ENCODE data around the gene FGL2. TPM values are rescaled to one million over a fixed set of nuclear protein-coding genes. Genes with fewer than 3 reads are reported as not detected.
"Not testable (repeated sequence)": the region's sequence is repeated elsewhere in the genome, so short reads cannot be mapped to it uniquely, and the experiment has no call there.

The FGL2 gene
- total RNA-seq, 1 donor from 2014 or later = 5.2 TPM

DNA sequence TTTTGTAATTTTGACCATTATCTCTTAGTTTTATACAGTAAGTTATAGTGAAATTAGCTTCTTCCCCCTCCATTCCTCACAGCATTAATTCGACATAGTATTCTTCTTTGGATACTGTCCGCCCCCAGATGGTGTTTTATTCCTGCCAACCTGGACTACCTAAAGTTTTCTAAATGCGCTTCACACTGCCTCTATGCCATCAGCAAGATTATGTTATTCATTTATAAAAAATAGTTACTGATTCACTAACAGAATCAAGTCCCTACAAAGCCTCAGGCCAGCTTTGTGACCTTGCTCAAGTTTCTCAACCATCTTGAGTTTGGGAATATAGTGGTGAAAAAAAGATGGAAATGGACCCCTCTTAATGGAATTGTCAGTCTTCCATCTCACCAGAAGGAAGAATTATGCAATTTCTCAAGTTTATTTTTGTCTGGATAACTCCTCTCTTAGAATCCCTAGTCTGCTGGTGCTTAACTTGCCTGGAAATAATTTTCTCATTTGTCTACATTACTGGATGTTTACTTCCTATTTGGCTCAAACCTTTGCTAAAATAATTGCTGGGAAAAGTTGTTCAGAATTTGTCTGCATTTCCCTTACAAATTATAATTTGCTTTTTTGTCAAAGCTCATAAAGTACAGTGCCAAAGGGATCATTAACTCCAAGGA lies 16.7 kb upstream of the FGL2 start:
- intact Hi-C loops (cut with micrococcal nuclease) = no loop called here

DNA sequence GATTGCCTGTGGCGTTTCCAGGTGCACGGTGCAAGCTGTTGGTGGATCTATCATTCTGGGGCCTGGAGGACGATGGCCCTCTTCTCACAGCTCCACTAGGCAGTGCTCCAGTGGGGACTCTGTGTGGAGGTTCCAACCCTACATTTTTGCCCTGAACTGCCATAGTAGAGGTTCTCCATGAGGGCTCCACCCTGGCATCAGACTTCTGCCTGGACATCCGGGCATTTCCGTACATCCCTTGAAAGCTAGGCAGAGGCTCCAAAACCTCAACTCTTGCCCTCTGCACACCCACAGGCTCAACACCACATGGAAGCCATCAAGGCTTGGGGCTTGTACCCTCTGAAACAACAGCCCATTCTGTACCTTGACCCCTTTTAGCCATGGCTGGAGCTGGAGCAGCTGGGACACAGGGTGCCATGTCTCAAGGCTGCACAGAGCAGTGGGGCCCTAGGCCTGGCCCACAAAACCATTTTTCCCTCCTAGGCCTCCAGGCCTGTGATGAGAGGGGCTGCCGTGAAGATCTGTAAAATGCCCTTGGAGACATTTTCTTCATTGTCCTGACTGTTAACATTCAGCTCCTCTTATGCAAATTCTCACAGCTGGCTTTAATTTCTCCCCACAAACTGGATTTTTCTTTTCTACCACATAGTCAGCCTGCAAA lies 10.0 kb upstream of the FGL2 start:
- intact Hi-C loops (cut with micrococcal nuclease) = no loop called here

DNA sequence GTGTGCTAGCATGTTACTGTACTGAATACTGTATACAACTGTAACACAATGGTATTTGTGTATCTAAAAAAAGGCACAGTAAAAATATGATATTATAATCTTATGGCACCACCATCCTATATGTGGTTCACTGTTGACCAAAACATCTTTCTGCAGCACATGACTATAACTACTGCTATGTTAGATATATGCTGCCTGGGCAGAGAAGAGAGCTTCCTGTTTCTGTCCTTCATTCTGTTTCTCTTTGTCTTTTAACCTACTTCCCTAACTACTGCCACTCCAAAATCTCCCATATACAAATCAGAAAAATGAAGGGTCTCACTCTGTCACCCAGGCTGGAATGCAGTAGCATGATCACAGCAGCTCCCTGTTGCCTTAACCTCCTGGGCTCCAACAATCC lies 8.8 kb upstream of the FGL2 start:
- intact Hi-C loops (cut with micrococcal nuclease) = no loop called here

DNA sequence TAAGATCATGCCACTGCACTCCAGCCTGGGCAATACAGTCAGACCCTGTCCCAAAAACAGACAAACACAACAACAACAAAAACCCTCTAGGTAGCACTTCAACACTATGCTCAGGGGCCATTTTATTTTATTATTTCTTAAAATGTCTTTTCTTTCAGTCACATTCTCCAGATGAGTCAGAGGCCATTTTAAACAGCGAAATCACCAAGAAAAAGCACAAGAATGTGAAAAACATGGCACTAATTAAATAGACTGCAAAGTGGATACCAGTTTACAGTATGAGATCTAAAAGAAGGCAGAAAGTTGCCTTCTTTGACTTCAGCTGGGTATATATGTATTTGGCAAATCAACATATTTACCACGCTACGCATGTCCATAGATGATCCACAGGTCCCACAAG lies 6.1 kb upstream of the FGL2 start:
- intact Hi-C loops (cut with micrococcal nuclease) = no loop called here

DNA sequence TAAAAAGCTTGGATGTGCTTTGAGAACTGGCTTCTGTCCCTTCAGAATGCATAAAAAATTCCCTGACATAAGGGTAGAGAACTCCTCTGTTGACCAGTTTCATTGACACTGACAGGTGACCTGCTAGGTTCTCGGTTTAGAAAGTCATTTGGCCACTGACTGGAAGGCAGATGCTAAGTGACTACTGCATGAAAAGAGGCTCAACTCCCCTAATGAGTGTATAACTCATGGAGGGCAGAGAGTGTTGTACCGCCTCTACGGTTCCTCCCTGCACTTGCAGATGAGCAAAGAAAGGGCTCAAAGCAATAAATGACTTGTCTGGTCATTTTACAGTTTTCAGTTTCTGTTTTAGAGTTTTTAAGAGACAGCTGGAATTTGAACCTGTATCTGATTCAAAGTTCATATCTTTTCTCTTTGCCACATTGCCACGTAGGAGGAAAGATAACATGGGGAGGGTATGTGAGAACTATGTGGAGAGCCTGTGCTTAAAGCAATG lies 2.9 kb upstream of the FGL2 start:
- intact Hi-C loops (cut with micrococcal nuclease) = no loop called here

DNA sequence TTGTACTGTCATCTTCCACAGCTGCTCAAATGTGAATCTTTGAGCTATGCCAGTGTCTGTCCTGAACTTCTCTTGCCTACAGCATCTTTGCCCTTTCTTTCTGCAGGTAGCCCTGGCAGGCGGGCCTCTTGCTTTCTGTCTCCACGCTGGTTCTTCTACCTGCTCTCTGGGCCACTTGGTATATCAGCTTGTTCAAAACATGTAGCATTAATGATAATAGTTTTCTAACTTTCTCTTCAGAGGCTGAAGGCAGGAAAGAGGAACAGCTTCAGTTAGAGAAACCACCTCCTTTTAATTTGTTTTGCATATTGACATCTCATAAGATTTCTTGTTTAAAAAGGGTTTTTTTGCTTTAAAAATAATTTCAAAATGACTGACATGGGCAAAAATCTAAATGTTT lies 923 bp upstream of the FGL2 start:
- intact Hi-C loops (cut with micrococcal nuclease) = loop anchor here (2.0 kb wide), 1 partner anchor 46 kb away; no protein-coding TSS in a partner anchor

DNA sequence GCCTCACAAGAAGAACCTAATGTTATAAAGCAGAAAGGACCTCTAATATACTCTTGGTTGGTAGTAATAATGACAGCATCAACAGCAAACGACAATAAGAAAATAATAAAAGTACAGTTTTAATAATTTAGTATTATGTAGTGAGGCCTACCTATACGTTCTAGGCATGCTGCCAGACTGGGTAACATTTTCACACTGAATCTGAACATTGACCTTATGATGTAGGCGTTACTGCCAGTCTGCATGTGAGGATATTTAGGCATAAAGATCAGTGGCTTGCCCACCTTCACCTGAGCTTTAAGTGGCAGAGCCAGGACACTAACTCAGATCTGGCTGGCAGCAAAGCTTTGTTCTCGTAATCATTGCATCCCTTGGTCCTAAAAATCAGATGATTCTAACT lies 2.5 kb downstream of the FGL2 start:
- intact Hi-C loops (cut with micrococcal nuclease) = no loop called here

DNA sequence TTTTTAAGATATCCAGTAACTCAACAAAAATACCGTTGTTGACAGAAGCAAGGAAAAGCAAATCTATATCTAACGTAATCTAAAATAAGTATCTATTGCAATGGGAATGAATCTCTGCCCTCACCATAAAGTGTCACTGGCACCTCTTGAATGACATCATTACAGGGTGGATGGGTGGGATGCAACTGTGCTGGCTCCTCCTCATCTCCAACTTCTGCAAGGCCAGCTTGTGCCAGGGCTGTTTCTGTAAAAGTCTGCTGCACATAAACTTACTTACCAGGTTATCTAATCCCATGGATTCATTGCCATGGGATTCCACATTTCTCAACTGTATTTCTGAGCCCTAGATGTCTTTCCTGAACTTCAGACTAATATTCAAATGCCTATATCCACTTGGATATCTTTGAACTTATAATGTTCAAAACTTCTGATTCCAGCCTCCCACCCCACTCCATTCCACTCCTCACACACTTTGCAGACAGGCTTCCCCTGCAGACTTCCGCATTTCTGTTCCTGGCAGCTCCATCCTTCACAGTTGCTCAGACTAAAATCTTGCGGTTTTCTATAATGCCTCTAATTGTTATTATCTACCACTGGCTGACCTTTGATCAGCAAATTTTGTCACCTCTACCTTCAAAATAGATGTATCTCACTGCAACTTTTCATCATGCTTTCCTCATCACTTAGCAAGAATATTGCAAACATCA lies 10.7 kb downstream of the FGL2 start:
- intact Hi-C loops (cut with micrococcal nuclease) = no loop called here

DNA sequence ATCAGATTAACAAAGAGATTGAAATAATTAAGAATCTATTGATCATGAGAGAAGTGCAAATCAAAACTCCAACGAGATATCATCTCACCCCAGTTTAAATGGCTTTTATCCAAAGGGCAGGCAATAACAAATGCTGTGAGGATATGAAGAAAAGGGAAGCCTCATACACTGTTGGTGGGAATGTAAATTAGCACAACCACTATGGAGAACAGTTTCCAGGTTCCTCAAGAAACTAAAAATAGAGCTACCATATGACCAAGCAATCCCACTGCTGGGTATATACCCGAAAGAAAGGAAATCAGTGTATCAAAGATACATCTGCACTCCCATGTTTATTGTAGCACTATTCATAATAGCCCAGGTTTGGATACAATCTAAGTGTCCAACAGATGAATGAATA lies 13.8 kb downstream of the FGL2 start:
- intact Hi-C loops (cut with micrococcal nuclease) = no loop called here

DNA sequence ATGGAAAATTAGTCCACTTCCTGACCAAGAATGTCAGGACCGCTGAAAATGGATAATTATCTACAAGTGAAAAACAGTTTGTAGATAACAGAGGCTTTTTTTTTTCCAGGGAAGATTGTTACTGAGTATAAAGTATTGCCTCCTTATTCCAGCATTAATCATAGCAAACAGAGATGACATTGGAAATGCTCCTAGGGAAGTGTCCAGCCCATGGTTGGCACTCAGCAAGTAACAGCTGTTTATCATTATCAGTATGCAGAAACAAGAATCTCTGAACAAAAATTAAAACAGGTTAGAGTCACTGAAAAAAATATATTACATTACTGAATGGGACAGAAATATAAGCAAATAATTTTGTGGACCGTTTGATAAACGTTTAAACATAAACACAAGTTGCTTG lies 14.6 kb downstream of the FGL2 start:
- intact Hi-C loops (cut with micrococcal nuclease) = no loop called here

DNA sequence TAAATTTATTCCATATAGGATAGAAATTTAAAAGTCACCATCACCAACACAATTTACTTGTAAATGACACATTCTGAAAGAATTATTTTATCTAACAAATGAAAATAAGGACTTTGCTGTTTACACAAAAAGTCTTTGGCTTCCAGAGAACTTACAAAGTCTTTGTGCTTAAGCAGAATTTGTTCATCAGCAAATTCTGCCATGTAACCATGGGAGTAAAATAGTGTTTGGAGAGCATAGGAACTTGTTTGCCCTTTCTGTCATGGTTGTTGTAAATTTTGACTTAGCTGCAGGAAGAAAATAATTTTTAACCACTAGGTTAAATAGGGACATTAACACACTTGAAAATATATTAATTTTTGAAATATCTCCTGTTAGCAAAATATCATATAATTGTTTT lies 15.2 kb downstream of the FGL2 start:
- intact Hi-C loops (cut with micrococcal nuclease) = no loop called here

DNA sequence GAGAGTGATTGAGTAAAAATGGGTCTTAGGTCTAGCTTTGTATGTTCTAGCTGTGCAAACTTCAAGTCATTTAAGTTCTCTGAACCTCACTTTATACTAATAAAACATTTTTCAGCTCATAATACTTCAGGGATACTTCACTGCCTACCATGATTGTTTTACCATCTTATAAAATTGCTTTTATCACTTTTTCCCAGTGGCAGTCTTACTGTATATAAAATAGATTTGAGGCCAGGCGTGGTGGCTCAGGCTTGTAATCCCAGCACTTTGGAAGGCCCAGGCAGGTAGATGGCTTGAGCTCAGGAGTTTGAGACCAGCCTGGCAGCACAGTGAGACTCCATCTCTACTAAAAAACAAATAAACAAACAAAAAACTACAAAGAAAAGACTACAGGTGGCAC lies 17.4 kb downstream of the FGL2 start:
- intact Hi-C loops (cut with micrococcal nuclease) = no loop called here

DNA sequence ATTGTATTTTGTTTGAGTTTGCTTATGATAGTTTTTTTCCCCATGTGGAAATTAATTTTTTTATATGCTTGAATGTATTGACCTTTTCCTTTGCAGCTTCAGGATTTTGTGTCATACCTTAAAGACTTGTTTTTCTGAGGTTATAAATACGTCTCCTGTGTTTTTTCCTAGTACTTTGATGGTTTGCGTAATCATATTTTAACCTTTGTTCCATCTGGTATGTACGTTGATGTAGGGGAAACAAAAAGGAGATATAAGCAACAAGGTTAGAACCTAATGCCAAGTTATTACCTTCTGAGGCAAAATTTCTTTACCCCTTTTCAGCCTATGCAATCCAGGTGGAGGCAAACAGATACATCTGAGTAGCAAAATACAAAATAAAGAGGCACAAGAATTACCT lies 17.9 kb downstream of the FGL2 start:
- intact Hi-C loops (cut with micrococcal nuclease) = no loop called here

DNA sequence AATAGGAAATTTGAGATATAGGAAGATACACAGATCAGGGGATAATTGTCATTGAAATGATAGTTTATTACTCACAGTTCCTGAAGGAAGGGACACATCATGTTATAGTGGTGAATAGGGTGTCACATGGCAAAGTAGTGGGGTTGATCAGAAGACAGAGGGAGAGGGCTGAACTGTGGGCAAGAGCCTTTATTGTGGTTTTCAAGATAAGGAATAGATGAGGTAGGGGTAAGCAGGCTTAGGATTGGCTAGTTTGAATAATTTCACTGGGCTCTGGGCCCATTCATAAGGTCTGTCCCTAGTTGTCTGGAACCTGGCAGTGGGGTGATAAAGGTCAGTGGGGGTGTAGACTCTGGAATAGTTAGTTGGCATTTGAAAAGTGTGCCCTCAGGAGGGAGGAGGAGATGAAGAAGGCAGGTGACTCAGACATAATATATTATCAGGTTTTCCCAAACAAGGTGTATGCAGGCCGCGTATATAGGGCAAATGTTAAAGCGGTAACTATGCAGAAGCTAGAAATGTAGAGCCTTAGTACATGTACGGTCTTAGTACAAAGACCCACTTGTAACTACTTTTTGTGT lies 18.5 kb downstream of the FGL2 start:
- intact Hi-C loops (cut with micrococcal nuclease) = no loop called here

DNA sequence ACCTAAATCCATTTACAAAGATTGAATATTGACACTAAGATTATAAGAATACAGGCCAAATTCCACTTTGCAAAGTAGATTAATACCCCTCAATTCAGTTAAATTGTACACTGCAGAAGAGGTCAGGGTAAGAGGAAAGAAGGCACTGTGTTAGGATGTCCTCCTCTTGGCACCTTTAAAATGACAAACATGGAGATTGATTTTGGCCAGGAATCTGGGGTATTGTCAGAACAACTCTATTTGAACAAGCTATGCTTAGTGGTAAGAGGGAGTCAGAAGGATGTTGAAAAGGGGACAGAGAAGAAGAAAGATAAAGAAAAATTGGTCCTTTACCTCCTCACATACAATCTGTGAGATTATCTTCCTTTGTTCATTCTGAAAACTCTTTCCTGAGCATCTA lies 21.6 kb downstream of the FGL2 start:
- intact Hi-C loops (cut with micrococcal nuclease) = not testable (repeated sequence)

DNA sequence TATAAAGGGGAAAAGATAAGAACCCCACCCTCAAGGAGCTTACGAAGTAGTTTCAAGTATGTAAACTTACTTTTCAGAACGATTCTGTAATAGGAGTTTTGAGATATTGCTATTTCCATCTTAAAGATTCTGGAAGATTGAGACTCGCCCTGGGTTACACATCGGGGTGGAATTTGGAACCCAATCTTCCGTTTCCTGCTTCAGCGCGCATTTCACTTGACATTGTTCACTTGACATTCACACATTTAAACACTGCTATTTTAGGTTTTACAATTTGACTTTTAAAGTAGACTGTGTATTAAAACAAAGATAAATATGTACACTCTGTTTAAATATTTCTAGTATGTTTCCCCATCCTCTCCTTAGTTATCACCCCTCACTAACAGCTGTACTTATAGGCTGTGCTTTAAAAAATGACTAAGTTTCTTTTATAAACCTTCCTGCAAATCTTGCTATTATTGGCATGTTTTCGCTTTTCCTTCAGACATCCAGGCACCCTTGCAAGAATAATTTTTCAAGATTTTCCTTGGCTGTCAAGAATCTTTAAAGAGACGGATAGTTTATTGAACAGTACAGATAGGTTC lies 22.2 kb downstream of the FGL2 start:
- intact Hi-C loops (cut with micrococcal nuclease) = not testable (repeated sequence)

DNA sequence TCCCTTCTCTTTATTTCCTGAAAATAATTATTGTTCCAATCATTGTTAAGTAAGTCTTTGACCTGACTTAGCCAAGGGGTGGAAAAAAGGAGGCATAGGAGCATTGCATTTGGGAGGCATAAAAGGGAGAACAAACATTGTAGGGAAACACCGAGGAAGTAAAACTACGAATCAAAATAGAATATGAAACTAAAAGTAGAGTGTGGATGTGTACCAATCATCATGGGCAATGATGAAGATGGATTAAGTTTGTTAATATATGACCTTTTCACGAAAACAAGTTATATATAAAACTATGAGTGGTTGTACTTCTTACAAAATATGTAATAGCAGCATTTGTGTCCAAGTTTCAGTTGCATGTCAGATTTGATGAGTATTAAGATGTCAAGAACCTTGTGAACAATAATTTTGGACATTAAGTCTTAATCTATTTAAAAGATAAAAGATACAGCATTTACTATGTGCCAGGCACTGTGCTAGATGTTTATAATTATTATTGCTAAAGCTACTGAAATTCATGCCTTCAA lies 24.3 kb downstream of the FGL2 start:
- intact Hi-C loops (cut with micrococcal nuclease) = not testable (repeated sequence)

DNA sequence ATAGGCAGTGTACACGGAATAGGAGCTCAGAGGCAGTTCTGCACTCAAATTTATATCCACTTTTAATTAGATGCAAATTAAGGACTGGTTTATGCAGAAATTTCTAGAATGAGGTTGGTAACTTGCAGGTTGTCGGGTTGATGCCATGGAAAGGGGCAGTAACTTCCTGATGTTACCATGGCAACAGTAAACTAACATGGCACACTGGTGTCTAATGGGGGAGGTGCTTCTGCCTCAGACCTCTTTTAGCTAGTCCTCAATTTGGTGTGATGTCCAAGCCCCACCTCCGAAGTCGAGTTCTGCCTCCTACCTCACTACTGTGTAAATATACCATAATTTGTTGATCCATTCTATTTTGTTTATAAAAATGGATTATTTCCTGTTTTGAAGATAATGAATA lies 25.2 kb downstream of the FGL2 start:
- intact Hi-C loops (cut with micrococcal nuclease) = not testable (repeated sequence)

DNA sequence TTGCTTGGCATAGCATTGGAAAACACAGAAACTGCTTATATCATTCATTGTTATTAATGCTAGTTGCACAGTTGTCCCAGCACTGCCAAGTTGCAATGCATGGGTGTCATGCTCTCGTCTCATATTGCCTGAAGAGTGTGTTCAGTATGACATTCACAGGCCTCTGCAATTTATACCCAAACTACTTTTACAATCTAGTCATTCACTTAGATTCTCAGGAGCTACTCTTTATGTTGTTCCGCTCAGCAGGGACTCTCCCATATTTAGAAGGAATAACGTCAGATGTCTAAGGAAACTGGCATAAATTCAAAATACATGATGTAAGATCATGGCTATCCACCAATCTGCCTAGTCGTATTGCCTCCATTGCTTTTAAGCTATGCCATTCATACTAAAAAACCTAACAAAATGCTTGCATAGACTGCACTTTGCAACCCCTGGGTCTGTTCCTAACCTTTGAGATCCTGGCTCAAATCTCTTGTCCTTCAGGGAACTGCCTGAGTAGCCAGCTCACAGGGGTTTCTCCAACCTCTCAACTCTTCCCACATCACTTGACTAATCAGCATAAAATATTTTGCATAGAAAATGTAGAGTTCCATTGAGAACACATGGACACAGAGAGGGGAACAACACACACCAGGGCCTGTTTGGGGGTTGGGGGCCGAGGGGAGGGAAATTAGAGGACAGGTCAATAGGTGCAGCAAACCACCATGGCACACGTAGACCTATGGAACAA lies 27.0 kb downstream of the FGL2 start:
- intact Hi-C loops (cut with micrococcal nuclease) = not testable (repeated sequence)

DNA sequence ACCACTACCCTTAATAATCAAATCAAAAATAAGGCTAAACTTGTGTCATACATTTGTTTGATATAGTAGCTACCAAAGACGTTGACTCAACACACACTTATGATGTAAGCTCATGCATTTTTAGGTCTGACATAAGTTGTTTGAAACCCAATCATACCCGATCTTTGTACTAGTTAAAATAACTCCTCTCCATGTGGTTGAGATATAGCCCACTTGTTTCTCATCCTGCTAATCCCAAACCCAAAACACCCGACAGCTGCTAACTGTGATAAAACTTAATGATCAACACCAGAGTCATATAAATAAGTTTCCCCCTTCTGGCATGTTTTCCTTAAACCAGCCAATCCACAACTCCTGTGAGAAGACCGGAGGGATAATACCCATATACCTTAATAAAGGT lies 28.5 kb downstream of the FGL2 start:
- intact Hi-C loops (cut with micrococcal nuclease) = not testable (repeated sequence)

DNA sequence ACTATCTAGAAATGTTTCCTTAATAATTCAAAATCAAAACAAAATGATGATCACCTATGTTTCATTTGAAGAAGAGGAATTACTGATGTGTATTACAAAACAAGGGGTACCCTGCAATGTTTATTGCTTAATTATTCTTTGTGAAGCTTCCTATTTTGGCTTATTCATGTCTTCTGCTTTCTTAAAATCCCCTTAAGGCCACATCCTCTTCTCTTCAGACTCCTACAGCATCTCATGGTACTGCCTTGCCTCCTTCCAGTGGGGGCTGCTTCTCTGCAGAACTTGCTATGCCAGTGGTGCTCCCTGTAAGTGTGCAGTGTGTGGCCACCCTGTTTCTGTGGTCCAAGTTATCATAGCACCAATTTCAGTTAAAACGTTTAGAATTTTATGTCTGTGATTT lies 42.2 kb downstream of the FGL2 start:
- intact Hi-C loops (cut with micrococcal nuclease) = loop anchor here (5.0 kb wide), 1 partner anchor 35 kb away; no protein-coding TSS in a partner anchor

Data from T-helper 2 cell treated with Interferon-gamma antibody and Interleukin-4, amounts not matched to agents 100 ng/mL and 5 ng/mL, for 36 hours (primary cell).